T47D (cell line): ENCODE results near the gene THYN1.
"Not testable (repeated sequence)": the region's sequence is repeated elsewhere in the genome, so short reads cannot be mapped to it uniquely, and the experiment has no call there.

ENCODE experiments used
- DNase-seq, 2 experiments: peaks; one replicate each; pipeline versions ENCODE4 v3.0.0 to v3.0.0-alpha.2; 2011 to 2012; ENCODE audit warnings: low read depth in 1 of 2, low spot score in 1 of 2
- JUND ChIP-seq: IDR thresholded peaks from 2 replicates; pipeline ENCODE4 v1.6.1; 2012; ENCODE audit warnings: low read depth
- in situ Hi-C: cut with HindIII; loops from 2 replicates; pipeline ENCODE4 v1.10.0; 2016; ENCODE audit warnings: low sequenced_read_pairs, low pct_unique_long_range_greater_than_20kb

THYN1 gene

DNA sequence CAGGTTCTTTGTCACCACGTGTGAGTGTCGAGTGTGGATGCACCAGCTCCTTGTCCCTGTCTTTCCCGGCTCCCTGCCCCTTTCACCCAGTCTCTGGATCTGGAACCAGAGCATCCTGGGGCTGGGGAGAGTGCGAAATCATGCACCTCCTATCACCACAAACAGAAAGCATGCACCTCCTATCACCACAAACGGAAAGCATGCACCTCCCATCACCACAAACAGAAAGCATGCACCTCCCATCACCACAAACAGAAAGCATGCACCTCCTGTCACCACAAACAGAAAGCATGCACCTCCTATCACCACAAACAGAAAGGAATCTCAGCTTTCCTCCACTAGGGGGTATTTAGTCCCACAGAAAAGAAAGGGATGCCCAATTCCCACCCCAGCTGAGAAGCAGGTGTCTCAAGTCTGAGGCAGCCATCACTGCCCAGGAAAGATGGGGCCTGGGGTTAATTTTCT is 17.1 kb upstream of the THYN1 start:
- TF ChIP-seq JUND, result no peak
- in situ Hi-C loops, result no loop called here
- DNase-seq, result peak; percentile 66 to 76

DNA sequence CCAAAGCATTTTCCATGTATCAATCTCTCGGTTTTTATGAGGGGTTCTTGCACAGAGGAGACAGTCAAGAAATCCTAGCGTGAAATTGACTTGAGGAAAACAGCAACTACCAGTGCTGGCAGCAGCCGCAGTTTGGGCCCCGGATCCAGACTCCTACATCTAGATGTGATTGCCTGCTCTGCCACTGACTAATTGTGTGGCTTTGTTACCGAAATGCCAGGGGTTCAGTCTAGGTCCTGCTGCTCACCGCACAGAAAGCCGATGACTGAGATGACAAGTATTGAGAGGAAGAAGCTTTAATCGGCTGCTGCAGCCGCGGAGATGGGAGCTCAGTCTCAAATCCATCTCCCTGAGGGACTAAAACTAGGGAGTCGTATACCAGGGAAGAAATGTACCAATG is 14.8 kb upstream of the THYN1 start:
- no peak for TF ChIP-seq JUND
- in situ Hi-C loops, result no loop called here
- no peak for DNase-seq

DNA sequence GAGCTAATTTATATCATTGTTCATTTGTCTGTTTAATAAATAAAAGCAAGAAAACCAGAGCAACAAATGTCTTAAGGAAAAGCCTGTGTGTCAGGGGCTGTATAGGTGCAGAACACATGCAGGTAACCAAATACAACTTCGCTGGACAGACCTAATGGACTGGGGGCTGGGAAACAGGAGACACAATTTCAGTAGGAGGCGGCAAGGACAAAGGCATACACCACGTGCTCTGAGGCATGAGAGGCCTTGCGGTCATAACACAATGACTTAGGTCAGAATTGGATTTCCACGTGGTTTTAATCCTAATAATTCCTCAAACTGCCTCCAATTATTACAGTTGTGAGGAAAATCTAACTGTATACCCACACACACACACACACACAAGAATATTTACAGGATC is 14.3 kb upstream of the THYN1 start:
- TF ChIP-seq JUND, result no peak
- in situ Hi-C loops, result no loop called here
- DNase-seq, result no peak

DNA sequence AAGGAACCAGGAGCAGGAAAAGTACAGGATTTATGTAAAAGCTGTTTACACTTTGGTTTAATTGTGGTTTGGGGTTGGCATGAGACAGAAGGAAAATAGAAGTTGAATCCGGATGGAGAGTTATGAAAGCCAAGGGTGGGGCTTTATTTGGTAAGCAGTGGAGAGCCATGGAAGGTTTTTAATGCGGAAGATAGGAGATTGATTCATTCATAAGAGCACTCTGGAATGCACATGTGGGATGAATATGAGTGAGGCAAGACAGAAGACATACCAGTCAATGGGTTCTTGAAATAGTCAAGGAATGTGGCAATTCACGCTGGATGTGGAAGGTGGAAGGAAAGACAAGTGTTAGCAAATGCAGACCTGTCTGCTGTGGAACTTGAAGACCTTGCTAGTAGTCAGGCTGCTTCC is 13.7 kb upstream of the THYN1 start:
- no peak for TF ChIP-seq JUND
- DNase-seq, result peak in 1 of 2 experiments; percentile 77
- in situ Hi-C loops, result no loop called here

DNA sequence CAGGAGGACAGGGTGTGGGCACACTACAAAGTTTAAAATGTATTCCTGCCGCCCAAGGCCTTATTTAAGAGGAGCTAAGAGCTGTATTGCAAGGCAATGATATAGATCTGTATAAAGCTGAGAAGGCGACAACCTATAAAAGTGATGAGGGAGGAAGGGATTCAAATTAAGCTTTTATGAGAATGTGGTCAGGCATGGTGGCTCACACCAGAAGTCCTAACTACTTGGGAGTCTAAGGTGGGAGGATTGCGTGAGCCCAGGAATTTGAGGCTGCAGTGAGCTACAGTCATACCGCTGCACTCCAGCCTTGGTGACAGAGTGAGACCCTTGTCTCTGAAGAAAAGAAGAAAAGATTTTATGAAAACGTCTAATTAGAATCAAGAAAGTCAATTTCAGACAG is 13.3 kb upstream of the THYN1 start:
- no peak for TF ChIP-seq JUND
- in situ Hi-C loops, result no loop called here
- DNase-seq, result peak in 1 of 2 experiments; percentile 31

DNA sequence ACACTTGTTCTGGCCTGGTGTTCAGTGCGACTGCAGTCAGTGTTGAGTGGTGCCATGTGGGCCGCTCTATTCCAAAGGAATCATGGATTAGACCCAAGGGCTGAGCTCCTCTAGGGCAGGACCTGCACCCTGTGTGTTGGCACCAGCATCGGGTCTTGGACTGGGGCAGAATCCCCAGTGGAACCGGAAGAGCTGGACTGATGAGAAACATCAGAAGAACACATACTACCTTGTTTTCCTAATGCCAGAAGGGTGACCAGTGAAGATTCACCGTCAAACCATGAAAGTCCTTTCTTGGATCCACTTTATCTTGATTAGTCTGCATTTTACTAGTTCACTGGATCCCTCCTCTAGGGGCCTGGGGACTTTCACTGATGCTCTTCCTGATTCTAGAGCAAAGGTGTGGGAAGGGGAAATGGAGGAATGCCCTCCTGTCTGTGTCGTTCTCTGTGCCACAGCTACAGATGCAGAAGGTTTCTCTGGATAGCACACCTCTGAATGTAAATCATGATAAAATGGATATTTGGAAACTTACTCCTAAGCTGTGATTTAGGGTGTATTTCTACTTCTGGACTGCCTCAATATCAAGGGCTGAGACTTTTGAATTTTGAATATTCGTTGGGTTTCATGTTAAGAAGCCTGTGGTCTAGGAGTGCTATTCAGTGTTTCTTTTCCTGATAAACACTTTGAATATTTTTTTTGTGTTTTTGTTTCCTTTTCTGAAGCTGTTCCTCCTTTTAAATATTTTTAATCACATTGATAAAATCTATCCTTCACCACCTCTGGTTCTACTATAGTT is 12.0 kb upstream of the THYN1 start:
- in situ Hi-C loops, result no loop called here
- no peak for TF ChIP-seq JUND
- DNase-seq, result peak in 1 of 2 experiments; percentile 54

DNA sequence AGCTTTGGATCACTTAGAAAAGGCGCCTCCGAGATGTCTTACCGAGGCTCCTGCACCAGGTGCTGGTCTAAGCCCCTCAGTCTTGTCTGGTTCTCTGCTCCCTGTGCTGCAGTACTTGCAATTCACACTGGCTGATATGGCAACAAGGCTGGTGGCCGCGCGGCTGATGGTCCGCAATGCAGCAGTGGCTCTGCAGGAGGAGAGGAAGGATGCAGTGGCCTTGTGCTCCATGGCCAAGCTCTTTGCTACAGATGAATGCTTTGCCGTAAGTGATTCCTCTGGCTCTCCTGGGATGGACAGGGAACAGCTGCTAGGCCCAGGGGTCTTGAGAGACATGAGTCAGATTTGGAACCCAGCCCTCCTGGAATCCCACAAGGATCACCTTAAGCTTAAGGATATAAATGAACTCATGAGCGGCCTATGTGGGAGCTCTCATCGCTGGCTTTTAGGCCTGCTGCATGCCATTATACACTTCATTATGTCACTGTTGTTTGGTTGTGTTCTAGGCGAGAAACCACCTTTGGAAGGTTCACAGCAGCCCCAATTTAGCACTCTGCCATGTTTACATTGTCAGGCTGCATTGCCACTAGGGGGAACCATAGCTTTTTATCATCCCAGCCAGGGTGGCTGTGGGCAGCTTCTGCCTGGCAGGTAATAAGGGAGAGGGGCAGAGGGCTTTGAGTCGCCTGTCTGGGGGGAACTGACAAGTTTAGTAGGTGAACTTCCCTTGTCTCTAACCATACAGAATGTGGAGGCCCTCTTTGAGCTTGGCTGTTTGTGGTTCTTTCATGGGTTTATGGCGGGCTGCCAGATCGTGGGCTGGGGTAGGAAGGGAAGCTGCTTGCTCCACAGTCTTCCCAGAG is 8.7 kb upstream of the THYN1 start:
- TF ChIP-seq JUND, result no peak
- in situ Hi-C loops, result no loop called here

DNA sequence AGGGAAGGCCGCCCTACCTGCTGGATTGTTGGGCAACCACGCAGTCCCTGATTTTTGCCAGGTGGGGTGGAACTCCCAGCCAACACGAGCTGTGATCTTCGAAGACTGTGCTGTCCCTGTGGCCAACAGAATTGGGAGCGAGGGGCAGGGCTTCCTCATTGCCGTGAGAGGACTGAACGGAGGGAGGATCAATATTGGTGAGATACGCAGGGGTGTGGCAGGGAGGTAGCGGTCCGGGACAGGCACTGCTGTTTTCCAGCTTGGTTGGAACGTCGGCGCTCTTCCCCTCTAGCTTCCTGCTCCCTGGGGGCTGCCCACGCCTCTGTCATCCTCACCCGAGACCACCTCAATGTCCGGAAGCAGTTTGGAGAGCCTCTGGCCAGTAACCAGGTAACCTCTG is 7.8 kb upstream of the THYN1 start:
- no peak for DNase-seq
- in situ Hi-C loops, result no loop called here
- no peak for TF ChIP-seq JUND

More for the DNA sequence above, 8.7 kb upstream of the THYN1 start:
- DNase-seq, result peak; percentile 81 to 85

DNA sequence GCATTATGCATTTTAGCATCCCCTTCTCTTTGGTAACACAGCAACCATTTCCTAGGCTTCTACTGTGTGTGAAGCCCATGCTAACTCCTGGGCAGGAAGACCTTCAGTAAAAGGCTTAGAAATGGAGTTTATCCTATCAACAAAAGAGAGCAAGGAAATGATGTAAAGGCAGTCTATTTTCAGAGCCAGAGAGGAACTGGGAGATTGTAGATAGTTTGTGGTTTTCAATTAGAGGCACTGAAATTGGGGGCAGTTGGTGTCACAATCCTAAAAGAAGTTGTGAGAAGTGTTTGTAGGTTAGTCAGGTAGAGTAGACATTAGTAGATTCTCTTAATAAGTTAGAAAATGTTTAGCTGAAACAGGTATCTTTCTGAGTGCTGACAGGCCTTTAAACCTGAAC is 7.4 kb upstream of the THYN1 start:
- in situ Hi-C loops, result no loop called here
- no peak for DNase-seq
- TF ChIP-seq JUND, result no peak

DNA sequence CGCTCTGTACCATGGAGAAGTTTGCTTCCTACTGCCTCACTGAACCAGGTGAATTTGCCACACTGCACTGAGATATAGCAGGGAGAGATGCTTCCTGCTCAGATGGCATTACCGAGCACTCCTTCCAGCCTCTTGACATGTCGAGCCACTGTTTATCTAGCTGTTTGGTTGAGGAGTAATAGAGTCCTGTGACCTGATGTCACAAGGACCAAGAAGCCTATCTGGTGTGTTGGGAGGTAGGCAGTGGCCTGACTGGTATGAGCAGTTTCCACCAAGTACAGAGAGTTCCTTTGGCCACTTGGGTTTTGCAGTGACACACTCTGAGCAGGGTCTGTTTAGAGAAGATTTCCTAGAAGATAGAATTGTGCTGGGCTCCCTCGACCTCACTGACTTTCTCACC is 5.4 kb upstream of the THYN1 start:
- DNase-seq, result peak in 1 of 2 experiments; percentile 41
- in situ Hi-C loops, result no loop called here
- TF ChIP-seq JUND, result no peak

DNA sequence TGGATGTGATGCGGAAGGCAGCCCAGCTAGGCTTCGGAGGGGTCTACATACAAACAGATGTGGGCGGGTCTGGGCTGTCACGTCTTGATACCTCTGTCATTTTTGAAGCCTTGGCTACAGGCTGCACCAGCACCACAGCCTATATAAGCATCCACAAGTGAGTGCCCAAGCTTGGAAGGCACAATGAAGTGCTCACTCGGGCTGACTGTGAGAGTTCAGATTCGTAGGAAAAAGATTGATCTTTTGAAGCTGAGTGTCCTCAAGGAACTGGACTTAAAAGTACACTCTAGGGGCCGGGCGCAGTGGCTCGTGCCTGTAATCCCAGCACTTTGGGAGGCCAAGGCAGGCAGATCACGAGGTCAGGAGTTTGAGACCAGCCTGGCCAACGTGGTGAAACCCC is 3.9 kb upstream of the THYN1 start:
- in situ Hi-C loops, result no loop called here
- no peak for TF ChIP-seq JUND
- DNase-seq, result no peak

DNA sequence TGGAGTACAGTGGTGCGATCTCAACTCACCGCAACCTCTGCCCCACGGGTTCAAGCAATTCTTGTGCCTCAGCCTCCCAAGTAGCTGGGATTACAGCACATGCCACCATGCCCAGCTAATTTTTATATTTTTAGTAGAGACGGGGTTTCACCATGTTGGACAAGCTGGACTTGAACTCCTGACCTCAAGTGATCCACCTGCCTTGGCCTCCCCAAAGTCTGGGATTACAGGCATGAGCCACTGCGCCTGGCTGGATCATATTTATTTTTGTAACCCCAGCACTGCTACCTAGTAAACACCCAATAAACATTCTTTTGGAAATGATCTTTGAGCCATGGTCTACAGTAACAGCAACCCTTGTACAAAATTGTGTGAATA is 2.0 kb upstream of the THYN1 start:
- in situ Hi-C loops, DNase-seq: not testable (repeated sequence)

DNA sequence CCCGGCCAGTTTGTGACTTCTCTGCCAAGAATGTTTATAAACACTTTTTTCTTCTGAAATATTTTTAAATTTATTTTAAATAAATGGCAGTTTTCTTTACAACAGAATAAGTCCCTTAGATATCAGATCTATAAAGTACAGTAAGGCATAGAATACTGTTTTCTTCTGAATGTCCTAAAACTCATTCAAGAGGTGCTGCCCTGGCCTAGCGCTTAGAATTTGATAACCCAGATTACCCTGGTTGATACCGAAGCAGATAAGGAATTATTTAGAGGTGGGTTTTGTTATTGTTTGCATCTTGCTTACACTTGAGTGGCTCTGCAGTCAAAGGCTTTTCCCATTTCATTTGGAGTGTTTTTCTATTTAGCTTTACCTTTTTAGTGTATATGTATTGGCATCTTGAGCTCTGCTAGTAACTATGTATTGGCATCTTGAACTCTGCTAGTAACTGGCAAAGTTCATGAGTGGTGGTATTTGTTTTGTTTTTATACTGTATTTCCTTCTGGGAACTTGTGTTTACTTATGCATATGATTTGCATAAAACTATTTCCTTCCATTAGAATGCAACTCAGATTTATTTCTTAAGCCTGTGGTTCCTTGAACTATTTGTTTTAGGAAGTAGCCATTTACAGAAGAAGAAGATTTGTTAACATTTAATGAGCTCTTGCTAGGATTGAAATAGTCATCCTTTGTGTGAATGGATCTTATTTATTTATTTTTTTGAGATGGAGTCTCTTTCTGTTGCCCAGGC is 1.5 kb upstream of the THYN1 start:
- in situ Hi-C loops, result no loop called here
- no peak for DNase-seq
- TF ChIP-seq JUND, result no peak
